GM18507 (cell line): ENCODE measurements around the gene GSX2.

Experiments used
- DNase-seq: peaks from one replicate; pipeline ENCODE4 v3.0.0; 2011; ENCODE audit warnings: low read depth; ENCODE audit not compliant: insufficient read length; ENCODE audit errors: extremely low spot score
- FAIRE-seq: peaks from 2 replicates; lab custom pipeline; 2011; peaks lifted over from hg19 to GRCh38; lab: Jason Lieb, UNC

The GSX2 gene

GRCh38 chr4:54073271-54073880 lies 26.6 kb upstream of the GSX2 start:
- FAIRE-seq (no peak), DNase-seq (no peak)

GRCh38 chr4:54074381-54074780 lies 25.6 kb upstream of the GSX2 start:
- FAIRE-seq (no peak), DNase-seq (no peak)

GRCh38 chr4:54076673-54077072 lies 23.3 kb upstream of the GSX2 start:
- DNase-seq (no peak), FAIRE-seq (no peak)

- FAIRE-seq (no peak), DNase-seq (no peak)
These were observed 22.2 kb upstream of the GSX2 start for GRCh38 chr4:54077812-54078211.

GRCh38 chr4:54082168-54082567 lies 17.8 kb upstream of the GSX2 start:
- no peak for DNase-seq
- no peak for FAIRE-seq

GRCh38 chr4:54085284-54085683 lies 14.7 kb upstream of the GSX2 start:
- DNase-seq: no peak

GRCh38 chr4:54089875-54090274 lies 10.1 kb upstream of the GSX2 start:
- no peak for FAIRE-seq
- DNase-seq: no peak

More at GRCh38 chr4:54085284-54085683, 14.7 kb upstream of the GSX2 start:
- FAIRE-seq: no peak

- DNase-seq: no peak
- FAIRE-seq: no peak
These were observed 9.6 kb upstream of the GSX2 start for GRCh38 chr4:54090404-54090803.

GRCh38 chr4:54090804-54091623 lies 8.9 kb upstream of the GSX2 start:
- DNase-seq (no peak), FAIRE-seq (peak; percentile 48)

GRCh38 chr4:54091637-54092404 lies 8.1 kb upstream of the GSX2 start:
- peak; percentile 63 for DNase-seq
- peak; percentile 81 for FAIRE-seq

GRCh38 chr4:54092405-54093323 lies 7.3 kb upstream of the GSX2 start:
- no peak for DNase-seq
- FAIRE-seq: peak; percentile 21

GRCh38 chr4:54093324-54094240 lies 6.4 kb upstream of the GSX2 start:
- FAIRE-seq (no peak), DNase-seq (no peak)

GRCh38 chr4:54094451-54094850 lies 5.5 kb upstream of the GSX2 start:
- DNase-seq: no peak
- FAIRE-seq: no peak

- DNase-seq (no peak), FAIRE-seq (no peak)
These were observed 4.7 kb upstream of the GSX2 start for GRCh38 chr4:54095110-54095825.

- DNase-seq: no peak
- no peak for FAIRE-seq
These were observed 3.5 kb upstream of the GSX2 start for GRCh38 chr4:54096295-54096962.

GRCh38 chr4:54097152-54097551 lies 2.8 kb upstream of the GSX2 start:
- no peak for FAIRE-seq
- DNase-seq: no peak

GRCh38 chr4:54098375-54098774 lies 1.6 kb upstream of the GSX2 start:
- FAIRE-seq (no peak), DNase-seq (no peak)
